Calu3 (cell line): ENCODE results near the gene CLBA1. TPM values are rescaled to one million over a fixed set of nuclear protein-coding genes. Genes with fewer than 3 reads are reported as not detected.

ENCODE experiments used
- BruUV-seq: library from RNA; stranded (reverse); fragments of 400-500 nt; replicated peaks from 2 replicates; lab custom pipeline; 2021; lab: Mats Ljungman, UMichigan
- CTCF ChIA-PET: fragments of 300-600 bp; sonication (Branson Sonifier 250); formaldehyde crosslinking; loops from one replicate; lab custom pipeline; 2022; ENCODE audit warnings: antibody characterized with exemption; lab: Charles Lee
- DNase-seq: peaks from one replicate; pipeline ENCODE4 v3.0.0; 2022
- H3K27ac Mint-ChIP-seq: one replicate; pipeline ENCODE4 v1.8.0; 2022; ENCODE audit warnings: mixed read lengths; ENCODE audit not compliant: unreplicated experiment
- H3K27me3 Mint-ChIP-seq: one replicate; pipeline ENCODE4 v1.8.0; 2022; ENCODE audit warnings: mixed read lengths; ENCODE audit not compliant: unreplicated experiment
- H3K36me3 Mint-ChIP-seq: one replicate; pipeline ENCODE4 v1.8.0; 2022; ENCODE audit warnings: mild to moderate bottlenecking, moderate library complexity, mixed read lengths; ENCODE audit not compliant: insufficient read depth, unreplicated experiment
- H3K4me1 Mint-ChIP-seq: one replicate; pipeline ENCODE4 v1.8.0; 2022; ENCODE audit warnings: mild to moderate bottlenecking, low read depth, mixed read lengths; ENCODE audit not compliant: unreplicated experiment
- H3K4me3 Mint-ChIP-seq: one replicate; pipeline ENCODE4 v1.8.0; 2022; ENCODE audit warnings: mild to moderate bottlenecking, low read depth, moderate library complexity, mixed read lengths; ENCODE audit not compliant: unreplicated experiment
- H3K9me3 Mint-ChIP-seq: one replicate; pipeline ENCODE4 v1.8.0; 2022; ENCODE audit warnings: low read depth, mixed read lengths; ENCODE audit not compliant: unreplicated experiment
- CTCF ChIP-seq: fragments of 200-600 bp; IDR thresholded peaks from one replicate; pipeline ENCODE4 v1.8.0; 2022; ENCODE audit warnings: antibody characterized with exemption; ENCODE audit not compliant: unreplicated experiment
- intact Hi-C: fragments of 100-400 bp; cut with micrococcal nuclease; formaldehyde crosslinking; loops from one replicate; pipeline ENCODE4 v1.10.0; 2022; ENCODE audit not compliant: unreplicated experiment
- total RNA-seq: library from RNA; stranded (reverse); gene quantifications from 2 replicates; pipeline ENCODE4 v1.2.3, GENCODE V29; 2022

The CLBA1 gene
- total RNA-seq, 1 experiment from 2014 or later = 12.8 TPM

GRCh38 chr14:104971447-104972240, 13.9 kb upstream of the CLBA1 start:
- peak overlapping the region; percentile 84 for H3K27ac Mint-ChIP-seq
- CTCF ChIA-PET = interaction anchor here (0.6 to 2.5 kb wide), 5 partner anchors 14 to 203 kb away, joined by 3 to 10 read pairs (median 5); partner anchors contain the start of gene CLBA1
- peaks cover 80% of the 10 kb centered on the region for H3K36me3 Mint-ChIP-seq
- intact Hi-C loops = loop anchor here (5.0 to 10.0 kb wide), 3 partner anchors 39 to 77 kb away; partner anchors contain the start of gene CDCA4
- no TSS peak for BruUV-seq
- H3K4me3 Mint-ChIP-seq = peak overlapping the region; percentile 25
- peaks cover 38% of the 10 kb centered on the region for H3K4me1 Mint-ChIP-seq
- H3K27me3 Mint-ChIP-seq = no peaks in the 10 kb centered on the region
- no peaks in the 10 kb centered on the region for H3K9me3 Mint-ChIP-seq
- no peak for TF ChIP-seq CTCF
- DNase-seq = no peak

GRCh38 chr14:104972301-104973134, 13.1 kb upstream of the CLBA1 start:
- Mint-ChIP-seq H3K9me3 (no peaks in the 10 kb centered on the region), H3K4me1 (peaks cover 42% of the 10 kb centered on the region), H3K36me3 (peaks cover 78% of the 10 kb centered on the region), H3K27me3 (no peaks in the 10 kb centered on the region), H3K4me3 (peak overlapping the region; percentile 25), H3K27ac (peak overlapping the region; percentile 84)
- BruUV-seq = no TSS peak
- TF ChIP-seq CTCF = peak; percentile 22
- peak; percentile 94 for DNase-seq
- CTCF ChIA-PET = interaction anchor here (0.6 to 2.5 kb wide), 8 partner anchors 13 to 204 kb away, joined by 3 to 10 read pairs (median 3); partner anchors contain the start of gene CLBA1
- intact Hi-C loops = loop anchor here (5.0 to 10.0 kb wide), 3 partner anchors 40 to 78 kb away; partner anchors contain the start of gene CDCA4

GRCh38 chr14:104973135-104973384, 12.5 kb upstream of the CLBA1 start:
- no TSS peak for BruUV-seq
- intact Hi-C loops = loop anchor here (5.0 to 10.0 kb wide), 3 partner anchors 41 to 78 kb away; partner anchors contain the start of gene CDCA4
- no peaks in the 10 kb centered on the region for H3K9me3 Mint-ChIP-seq
- H3K27me3 Mint-ChIP-seq = no peaks in the 10 kb centered on the region
- TF ChIP-seq CTCF = no peak
- CTCF ChIA-PET = interaction anchor here (0.8 to 2.5 kb wide), 6 partner anchors 12 to 205 kb away, joined by 3 to 10 read pairs (median 3); partner anchors contain the start of genes CDCA4 and CLBA1
- no peak for DNase-seq
- H3K4me3 Mint-ChIP-seq = peak overlapping the region; percentile 25
- peak overlapping the region; percentile 84 for H3K27ac Mint-ChIP-seq
- peaks cover 77% of the 10 kb centered on the region for H3K36me3 Mint-ChIP-seq
- peaks cover 46% of the 10 kb centered on the region for H3K4me1 Mint-ChIP-seq
